Mucosa of rectum (tissue), 2 donors: ENCODE measurements around the gene KDM2A.
A peak's percentile ranks its signal among the peaks of the same experiment; 100 is the strongest.

Experiments
- H3K27ac ChIP-seq, 2 donors: one replicate each; pipeline ENCODE4 v1.7.0; 2013; ENCODE audit warnings: inconsistent platforms in 2 of 2, low read depth in 2 of 2, low read length in 2 of 2
- H3K27me3 ChIP-seq, 2 donors: one replicate each; pipeline ENCODE4 v1.7.0; 2013; ENCODE audit warnings: low read length in 2 of 2; ENCODE audit not compliant: control insufficient read depth in 2 of 2, insufficient read depth in 2 of 2
- H3K36me3 ChIP-seq, 2 donors: one replicate each; pipeline ENCODE4 v1.7.0; 2013; ENCODE audit warnings: low read length in 2 of 2; ENCODE audit not compliant: control insufficient read depth in 2 of 2, insufficient read depth in 2 of 2
- H3K4me1 ChIP-seq, 2 donors: one replicate each; pipeline ENCODE4 v1.7.0; 2013; ENCODE audit warnings: low read length in 2 of 2, mild to moderate bottlenecking in 1 of 2; ENCODE audit not compliant: control insufficient read depth in 2 of 2, insufficient read depth in 2 of 2
- H3K4me3 ChIP-seq, 2 donors: one replicate each; pipeline ENCODE4 v1.7.0; 2013; ENCODE audit warnings: low read length in 2 of 2
- H3K9ac ChIP-seq, 2 donors: one replicate each; pipeline ENCODE4 v1.7.0; 2013; ENCODE audit warnings: low read length in 2 of 2, low read depth in 1 of 2, mild to moderate bottlenecking in 1 of 2
- H3K9me3 ChIP-seq, 2 donors: one replicate each; pipeline ENCODE4 v1.7.0; 2013; ENCODE audit warnings: low read length in 2 of 2; ENCODE audit not compliant: control insufficient read depth in 2 of 2
- donor health status: healthy.
- donor health status: Normal muscosa, but diverticular disease.

KDM2A gene

DNA sequence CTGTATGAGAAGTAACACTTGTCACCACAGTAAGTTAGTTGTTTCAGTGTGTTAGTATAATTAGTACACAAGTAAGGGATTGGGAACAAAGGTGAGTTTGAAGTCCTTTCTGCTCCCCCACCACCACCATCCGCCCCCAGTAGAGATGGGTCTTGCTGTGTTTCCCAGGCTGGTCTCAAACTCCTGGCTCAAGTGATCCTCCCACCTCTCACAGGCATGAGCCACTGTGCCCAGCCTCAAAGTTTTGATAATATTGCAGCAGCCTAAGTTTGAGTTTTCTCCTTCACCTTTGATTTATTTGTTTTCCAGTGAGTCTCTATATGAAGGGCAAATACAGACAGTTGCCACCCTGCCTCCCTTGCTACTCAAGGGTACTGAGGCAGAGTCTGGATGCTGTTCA lies 123.5 kb downstream of the KDM2A start:
- peak overlapping the region in 1 of 2 donors; percentile 99 for H3K4me3 ChIP-seq
- H3K27me3 ChIP-seq, result no peaks in the 10 kb centered on the region
- H3K36me3 ChIP-seq, result peaks cover 34 to 36% of the 10 kb centered on the region in 2 donors
- H3K9me3 ChIP-seq, result no peaks in the 10 kb centered on the region
- H3K4me1 ChIP-seq, result peaks cover 37 to 40% of the 10 kb centered on the region in 2 donors
- H3K9ac ChIP-seq, result no peak overlapping the region
- H3K27ac ChIP-seq, result no peak overlapping the region

DNA sequence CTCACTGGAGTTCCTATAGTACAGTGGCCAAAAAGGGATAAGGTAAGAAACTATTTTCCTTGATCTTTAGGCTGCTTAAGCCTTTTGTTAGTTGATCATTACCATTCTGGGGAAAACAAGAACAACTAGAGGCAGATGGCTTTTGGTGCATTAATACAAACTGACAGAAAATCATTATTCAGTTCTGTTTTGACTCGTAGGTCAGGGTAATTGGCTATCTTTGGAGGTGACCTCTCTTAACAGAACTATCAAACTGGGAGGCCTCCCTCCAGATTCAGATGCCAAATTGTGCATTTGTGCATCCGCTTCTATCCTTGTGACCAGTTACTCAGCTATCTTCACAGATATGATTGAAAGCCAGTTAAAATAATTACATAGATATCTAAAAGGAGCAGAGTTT lies 124.0 kb downstream of the KDM2A start:
- H3K27me3 ChIP-seq, result no peaks in the 10 kb centered on the region
- H3K9ac ChIP-seq, result no peak overlapping the region
- no peak overlapping the region for H3K27ac ChIP-seq
- peaks cover 39 to 41% of the 10 kb centered on the region in 2 donors for H3K36me3 ChIP-seq
- no peak overlapping the region for H3K4me3 ChIP-seq
- H3K4me1 ChIP-seq, result peaks cover 37 to 40% of the 10 kb centered on the region in 2 donors
- H3K9me3 ChIP-seq, result no peaks in the 10 kb centered on the region

DNA sequence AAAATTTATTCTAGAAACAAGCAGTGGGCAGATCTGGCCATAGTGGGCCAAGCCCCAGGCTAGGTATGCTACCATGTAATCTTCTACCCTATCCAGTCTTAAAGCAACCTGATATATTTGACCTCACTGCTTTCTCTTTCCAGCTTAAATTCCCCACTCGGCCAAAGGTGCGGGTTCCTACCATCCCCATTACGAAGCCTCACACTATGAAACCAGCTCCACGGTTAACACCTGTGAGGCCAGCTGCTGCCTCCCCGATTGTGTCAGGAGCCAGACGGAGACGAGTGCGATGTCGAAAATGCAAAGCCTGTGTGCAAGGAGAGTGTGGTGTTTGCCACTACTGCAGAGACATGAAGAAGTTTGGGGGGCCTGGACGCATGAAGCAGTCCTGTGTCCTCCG lies 126.0 kb downstream of the KDM2A start:
- H3K4me1 ChIP-seq, result peaks cover 23 to 27% of the 10 kb centered on the region in 2 donors
- H3K27ac ChIP-seq, result no peak overlapping the region

DNA sequence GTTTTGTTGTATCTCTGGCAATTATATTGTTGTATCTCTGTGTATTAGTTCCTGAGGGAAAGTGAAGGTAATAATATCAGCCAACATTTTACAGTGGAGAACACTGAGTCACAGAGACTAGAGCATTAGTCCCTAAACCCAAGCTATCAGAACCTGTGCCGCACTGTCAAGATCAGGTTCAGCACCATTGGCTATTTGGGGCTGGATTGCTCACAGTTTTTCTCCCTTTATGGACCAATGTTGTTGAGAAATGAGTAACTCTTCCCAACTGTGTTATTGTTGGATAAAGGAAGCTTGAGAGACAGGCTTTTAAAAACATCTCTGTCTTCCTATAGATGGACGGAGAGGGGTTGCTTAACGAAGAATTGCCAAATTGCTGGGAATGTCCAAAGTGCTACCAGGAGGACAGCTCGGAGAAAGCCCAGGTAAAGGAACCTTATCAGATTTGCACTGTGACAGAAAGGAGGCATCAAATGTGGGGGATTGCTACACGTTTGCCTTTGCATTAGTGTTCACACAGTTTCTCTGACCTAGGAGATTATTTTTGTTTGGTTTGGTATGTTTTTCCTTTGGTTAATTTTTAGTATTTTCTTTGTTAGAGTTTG lies 129.0 kb downstream of the KDM2A start:
- Histone ChIP-seq H3K9ac (no peak overlapping the region), H3K27me3 (no peaks in the 10 kb centered on the region), H3K27ac (no peak overlapping the region), H3K9me3 (no peaks in the 10 kb centered on the region), H3K4me1 (peaks cover 5 to 6% of the 10 kb centered on the region in 2 donors), H3K4me3 (no peak overlapping the region), H3K36me3 (peaks cover 83 to 89% of the 10 kb centered on the region in 2 donors)

More for the DNA sequence above, 126.0 kb downstream of the KDM2A start:
- peaks cover 59 to 61% of the 10 kb centered on the region in 2 donors for H3K36me3 ChIP-seq
- no peaks in the 10 kb centered on the region for H3K27me3 ChIP-seq
- H3K9me3 ChIP-seq, result no peaks in the 10 kb centered on the region
- H3K9ac ChIP-seq, result no peak overlapping the region
- no peak overlapping the region for H3K4me3 ChIP-seq

DNA sequence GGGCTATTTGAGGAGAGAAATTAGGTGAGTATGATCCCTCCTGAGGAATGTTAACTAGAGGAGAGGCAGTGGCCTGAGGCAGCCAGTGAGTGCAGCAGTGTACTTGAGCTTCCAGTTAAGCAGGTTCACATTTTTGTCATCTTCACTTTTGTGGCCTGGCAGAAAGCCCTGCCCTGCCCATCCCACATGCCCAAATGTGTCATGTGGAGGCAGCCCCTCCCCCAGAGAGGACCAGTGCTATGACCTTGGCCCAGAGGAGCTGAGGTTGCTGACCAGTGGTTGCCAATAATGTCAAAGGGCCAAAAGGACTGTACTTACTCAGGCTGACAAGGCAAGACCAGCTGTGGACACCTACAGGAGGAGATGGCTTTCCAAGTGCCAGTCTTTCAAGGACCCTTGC lies 129.6 kb downstream of the KDM2A start:
- Histone ChIP-seq H3K9ac (no peak overlapping the region), H3K27me3 (no peaks in the 10 kb centered on the region), H3K27ac (no peak overlapping the region), H3K4me1 (peaks cover 9 to 12% of the 10 kb centered on the region in 2 donors), H3K9me3 (no peaks in the 10 kb centered on the region), H3K36me3 (peaks cover 88 to 93% of the 10 kb centered on the region in 2 donors), H3K4me3 (no peak overlapping the region)

DNA sequence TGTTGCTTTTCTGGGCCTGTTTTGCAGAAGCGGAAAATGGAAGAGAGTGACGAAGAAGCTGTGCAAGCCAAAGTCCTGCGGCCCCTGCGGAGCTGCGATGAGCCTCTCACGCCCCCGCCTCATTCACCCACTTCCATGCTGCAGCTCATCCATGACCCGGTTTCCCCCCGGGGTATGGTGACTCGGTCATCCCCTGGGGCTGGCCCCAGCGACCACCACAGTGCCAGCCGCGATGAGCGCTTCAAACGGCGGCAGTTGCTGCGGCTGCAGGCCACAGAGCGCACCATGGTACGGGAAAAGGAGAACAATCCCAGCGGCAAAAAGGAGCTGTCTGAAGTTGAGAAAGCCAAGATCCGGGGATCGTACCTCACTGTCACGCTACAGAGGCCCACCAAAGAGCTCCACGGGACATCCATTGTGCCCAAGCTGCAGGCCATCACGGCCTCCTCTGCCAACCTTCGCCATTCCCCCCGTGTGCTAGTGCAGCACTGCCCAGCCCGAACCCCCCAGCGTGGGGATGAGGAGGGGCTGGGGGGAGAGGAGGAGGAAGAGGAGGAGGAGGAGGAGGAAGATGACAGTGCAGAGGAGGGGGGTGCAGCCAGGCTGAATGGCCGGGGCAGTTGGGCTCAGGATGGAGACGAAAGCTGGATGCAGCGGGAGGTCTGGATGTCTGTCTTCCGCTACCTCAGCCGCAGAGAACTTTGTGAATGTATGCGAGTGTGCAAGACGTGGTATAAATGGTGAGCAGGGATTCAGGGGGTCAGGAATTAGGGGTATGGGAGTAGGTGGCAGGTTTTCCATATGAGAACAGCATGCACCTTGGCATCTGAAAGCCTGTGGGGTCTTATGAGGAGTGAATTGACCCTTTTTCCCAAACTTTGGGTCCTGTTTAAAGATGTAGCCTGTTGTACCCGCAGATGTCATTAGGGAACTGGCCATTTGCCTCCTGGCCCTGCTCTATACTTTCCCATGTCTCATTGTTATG lies 131.3 kb downstream of the KDM2A start:
- Histone ChIP-seq H3K9ac (no peak overlapping the region), H3K27me3 (no peaks in the 10 kb centered on the region), H3K4me3 (no peak overlapping the region), H3K27ac (no peak overlapping the region), H3K36me3 (peaks cover 90 to 96% of the 10 kb centered on the region in 2 donors), H3K4me1 (peaks cover 17 to 21% of the 10 kb centered on the region in 2 donors), H3K9me3 (no peaks in the 10 kb centered on the region)

DNA sequence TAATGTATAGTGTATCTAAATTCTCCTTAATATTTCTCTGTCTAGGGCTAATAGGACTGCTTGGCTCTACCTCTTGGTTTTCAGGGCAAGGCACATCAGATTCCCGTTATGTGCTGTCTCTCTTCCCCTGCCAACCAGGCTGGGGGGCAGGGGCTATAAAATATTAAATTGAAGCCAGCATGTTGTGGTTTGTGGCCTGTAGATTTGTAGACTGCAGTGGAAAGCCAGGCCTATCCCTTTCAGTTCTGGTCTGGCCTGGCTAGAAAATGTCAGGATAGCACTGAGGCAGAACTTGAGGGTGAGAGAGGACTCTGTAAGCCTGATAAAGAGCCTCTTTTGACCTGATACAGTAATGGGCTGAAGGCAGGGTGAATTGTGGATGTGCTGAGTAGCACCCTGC lies 132.8 kb downstream of the KDM2A start:
- Histone ChIP-seq H3K36me3 (peaks cover 85 to 96% of the 10 kb centered on the region in 2 donors), H3K9ac (no peak overlapping the region), H3K27ac (no peak overlapping the region), H3K4me3 (no peak overlapping the region), H3K27me3 (no peaks in the 10 kb centered on the region), H3K4me1 (peaks cover 17 to 21% of the 10 kb centered on the region in 2 donors), H3K9me3 (no peaks in the 10 kb centered on the region)

DNA sequence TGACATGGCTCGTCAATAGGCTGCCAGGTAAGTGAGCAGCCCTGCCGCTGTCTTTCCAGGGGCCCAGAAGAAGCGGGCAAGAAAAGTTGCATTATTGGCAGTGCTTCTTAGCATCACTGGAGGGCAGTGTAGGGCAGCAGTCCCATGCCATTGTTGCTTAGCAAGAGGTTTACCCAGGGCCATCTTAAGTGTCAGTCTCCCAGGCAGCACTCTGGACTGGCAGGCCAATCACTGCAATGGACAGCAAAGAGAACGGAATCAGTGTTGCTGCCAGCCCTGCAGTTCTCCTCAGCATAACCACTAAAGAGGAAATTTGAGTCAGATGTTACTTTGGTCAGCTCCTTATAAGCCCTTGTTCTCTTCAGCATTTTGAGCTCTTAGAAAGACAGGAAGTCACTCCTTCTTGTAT lies 133.8 kb downstream of the KDM2A start:
- Histone ChIP-seq H3K9ac (no peak overlapping the region), H3K27ac (peak overlapping the region in 1 of 2 donors; percentile 59), H3K4me1 (peaks cover 17 to 21% of the 10 kb centered on the region in 2 donors), H3K27me3 (no peaks in the 10 kb centered on the region), H3K4me3 (no peak overlapping the region), H3K9me3 (no peaks in the 10 kb centered on the region), H3K36me3 (peaks cover 79 to 87% of the 10 kb centered on the region in 2 donors)

DNA sequence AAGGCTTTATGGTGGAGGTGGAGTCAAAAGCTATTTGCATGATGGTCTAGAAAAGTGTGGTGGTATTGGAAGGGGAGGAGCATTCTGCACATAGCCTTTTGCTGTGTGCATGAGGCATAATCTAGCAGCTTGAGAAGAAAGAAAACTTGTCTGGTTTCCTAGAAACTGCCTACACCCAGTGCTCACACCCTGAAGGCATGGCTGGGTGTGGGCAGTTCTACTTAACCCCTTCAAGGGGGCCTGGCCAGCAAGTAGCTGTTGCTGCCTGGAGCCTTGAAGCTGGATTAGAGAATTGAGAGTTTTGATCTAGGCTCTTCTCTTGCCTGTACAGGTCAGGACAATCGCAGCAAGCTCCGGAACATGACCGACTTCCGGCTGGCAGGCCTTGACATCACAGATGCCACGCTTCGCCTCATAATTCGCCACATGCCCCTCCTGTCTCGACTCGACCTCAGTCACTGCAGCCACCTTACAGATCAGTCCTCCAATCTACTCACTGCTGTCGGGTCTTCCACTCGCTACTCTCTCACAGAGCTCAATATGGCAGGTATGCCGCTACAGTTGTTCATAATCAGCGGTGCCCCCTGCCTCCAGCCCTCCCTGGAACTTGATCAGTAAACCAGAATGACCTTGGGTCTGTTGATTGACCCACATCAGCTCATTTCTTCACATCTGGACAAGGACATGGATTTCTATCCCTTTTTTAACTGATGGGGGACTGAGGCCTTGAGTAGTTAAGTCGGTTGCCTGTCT lies 135.0 kb downstream of the KDM2A start:
- Histone ChIP-seq H3K4me3 (no peak overlapping the region), H3K9ac (no peak overlapping the region), H3K9me3 (no peaks in the 10 kb centered on the region), H3K27me3 (no peaks in the 10 kb centered on the region), H3K27ac (peak overlapping the region; percentile 59 to 62), H3K36me3 (peaks cover 67 to 75% of the 10 kb centered on the region in 2 donors), H3K4me1 (peaks cover 17 to 21% of the 10 kb centered on the region in 2 donors)
